MM.1S (cell line): ENCODE results near the gene DAZAP1.

ENCODE experiments used
- DNase-seq: peaks from one replicate; pipeline ENCODE4 v3.0.0-alpha.2; 2015
- H2AFZ ChIP-seq: fragments of 300-600 bp; sonication (generic); 2 replicates; pipeline ENCODE4 v1.6.0; 2016; ENCODE audit warnings: antibody characterized with exemption, low read length
- H3F3A ChIP-seq: fragments of 300-600 bp; sonication (generic); 2 replicates; pipeline ENCODE4 v1.6.1; 2016; ENCODE audit warnings: mild to moderate bottlenecking, antibody characterized with exemption, low read length, moderate library complexity, mixed read lengths; ENCODE audit not compliant: insufficient read depth
- H3K27ac ChIP-seq: fragments of 300-600 bp; sonication (generic); 2 replicates; pipeline ENCODE4 v1.5.1; 2016; ENCODE audit warnings: mild to moderate bottlenecking, low read length
- H3K27me3 ChIP-seq: fragments of 300-600 bp; sonication (generic); replicated peaks from 2 replicates; pipeline ENCODE4 v1.6.0; 2016; ENCODE audit warnings: low read length; ENCODE audit not compliant: insufficient read depth
- H3K36me3 ChIP-seq: fragments of 300-600 bp; sonication (generic); replicated peaks from 2 replicates; pipeline ENCODE4 v1.6.1; 2016; ENCODE audit warnings: mild to moderate bottlenecking, low read length, mixed read lengths; ENCODE audit not compliant: insufficient read depth
- H3K4me1 ChIP-seq: fragments of 300-600 bp; sonication (generic); 2 replicates; pipeline ENCODE4 v1.6.1; 2016; ENCODE audit warnings: low read length, mixed read lengths
- H3K4me2 ChIP-seq: fragments of 300-600 bp; sonication (generic); 2 replicates; pipeline ENCODE4 v1.6.0; 2016; ENCODE audit warnings: low read depth, low read length
- H3K4me3 ChIP-seq: fragments of 300-600 bp; sonication (generic); 2 replicates; pipeline ENCODE4 v1.5.1; 2016; ENCODE audit warnings: low read length, mixed read lengths
- H3K79me2 ChIP-seq: fragments of 300-600 bp; sonication (generic); 2 replicates; pipeline ENCODE4 v1.6.1; 2016; ENCODE audit warnings: mixed run types, low read length, mixed read lengths
- H3K9ac ChIP-seq: fragments of 300-600 bp; sonication (generic); 2 replicates; pipeline ENCODE4 v1.6.1; 2016; ENCODE audit warnings: low read length, mixed read lengths
- H3K9me2 ChIP-seq: fragments of 300-600 bp; sonication (generic); replicated peaks from 2 replicates; pipeline ENCODE4 v1.6.1; 2016; ENCODE audit warnings: mild to moderate bottlenecking, low read length, mixed read lengths; ENCODE audit not compliant: insufficient read depth
- H3K9me3 ChIP-seq: fragments of 300-600 bp; sonication (generic); replicated peaks from 2 replicates; pipeline ENCODE4 v1.6.1; 2016; ENCODE audit warnings: mild to moderate bottlenecking, low read length, mixed read lengths; ENCODE audit not compliant: insufficient read depth
- H4K20me1 ChIP-seq: fragments of 300-600 bp; sonication (generic); 2 replicates; pipeline ENCODE4 v1.6.1; 2016; ENCODE audit warnings: mild to moderate bottlenecking, low read length, moderate library complexity, mixed read lengths; ENCODE audit not compliant: insufficient read depth
- CTCF ChIP-seq: fragments of 300-600 bp; sonication (generic); IDR thresholded peaks from 2 replicates; pipeline ENCODE4 v1.5.1; 2016; ENCODE audit warnings: antibody characterized with exemption, low read length, mixed read lengths
- EZH2 ChIP-seq: fragments of 300-600 bp; sonication (generic); optimal IDR thresholded peaks from 2 replicates; pipeline ENCODE3; 2017; ENCODE audit warnings: low read depth, mild to moderate bottlenecking, antibody characterized with exemption, low read length, mixed read lengths
- EZH2phosphoT487 ChIP-seq: fragments of 300-600 bp; sonication (generic); IDR thresholded peaks from 2 replicates; pipeline ENCODE4 v1.6.1; 2018; ENCODE audit warnings: antibody characterized with exemption, low read length

Gene DAZAP1

GRCh38 chr19:1470055-1470304, 62.6 kb downstream of the DAZAP1 start:
- Histone ChIP-seq H3K9ac (no peak overlapping the region), H3K4me1 (peaks cover 14% of the 10 kb centered on the region; the same call in 1 of the 2 replicates), H2AFZ (no peak overlapping the region), H3K79me2 (0 out of 2 replicates have a peak, but pooled peaks cover under 1% of the 10 kb centered on the region), H4K20me1 (peaks cover 14% of the 10 kb centered on the region), H3K9me3 (no peaks in the 10 kb centered on the region), H3K27ac (no peak overlapping the region), H3F3A (peaks cover 9% of the 10 kb centered on the region; the same call in 1 of the 2 replicates), H3K9me2 (no peaks in the 10 kb centered on the region), H3K4me2 (peak overlapping the region; percentile 65; the same call in 1 of the 2 replicates), H3K27me3 (peaks cover 40% of the 10 kb centered on the region), H3K36me3 (no peaks in the 10 kb centered on the region), H3K4me3 (peak overlapping the region; percentile 39; the same call in 1 of the 2 replicates)
- no peak for DNase-seq
- TF ChIP-seq EZH2phosphoT487 (no peak), EZH2 (no peak), CTCF (no peak)

GRCh38 chr19:1470305-1471009, 63.1 kb downstream of the DAZAP1 start:
- H3K79me2 ChIP-seq, result peaks cover 6% of the 10 kb centered on the region; the same call in 1 of the 2 replicates
- no peak overlapping the region for H3K9ac ChIP-seq
- H3K4me2 ChIP-seq, result peak overlapping the region; percentile 65
- H3K36me3 ChIP-seq, result no peaks in the 10 kb centered on the region
- peak; percentile 70 for DNase-seq
- no peak overlapping the region for H2AFZ ChIP-seq
- H3F3A ChIP-seq, result peaks cover 9% of the 10 kb centered on the region; the same call in 1 of the 2 replicates
- H3K27ac ChIP-seq, result no peak overlapping the region
- H3K4me3 ChIP-seq, result peak overlapping the region; percentile 39; the same call in 1 of the 2 replicates
- TF ChIP-seq EZH2phosphoT487 (no peak), CTCF (no peak), EZH2 (no peak)
- H4K20me1 ChIP-seq, result peaks cover 14% of the 10 kb centered on the region
- H3K27me3 ChIP-seq, result peaks cover 40% of the 10 kb centered on the region
- peaks cover 14% of the 10 kb centered on the region; the same call in 1 of the 2 replicates for H3K4me1 ChIP-seq
- no peaks in the 10 kb centered on the region for H3K9me2 ChIP-seq
- H3K9me3 ChIP-seq, result no peaks in the 10 kb centered on the region

GRCh38 chr19:1471010-1471514, 63.7 kb downstream of the DAZAP1 start:
- H3F3A ChIP-seq, result peaks cover 9% of the 10 kb centered on the region; the same call in 1 of the 2 replicates

More at GRCh38 chr19:1471010-1471514, 63.7 kb downstream of the DAZAP1 start:
- Histone ChIP-seq H3K4me2 (peak overlapping the region; percentile 65), H3K9ac (no peak overlapping the region), H3K9me2 (no peaks in the 10 kb centered on the region), H3K27ac (no peak overlapping the region), H3K4me3 (peak overlapping the region; percentile 39; the same call in 1 of the 2 replicates), H2AFZ (no peak overlapping the region), H3K9me3 (no peaks in the 10 kb centered on the region), H3K4me1 (peaks cover 14% of the 10 kb centered on the region; the same call in 1 of the 2 replicates), H3K27me3 (peaks cover 40% of the 10 kb centered on the region), H3K36me3 (no peaks in the 10 kb centered on the region), H4K20me1 (peaks cover 14% of the 10 kb centered on the region), H3K79me2 (peaks cover 12% of the 10 kb centered on the region)
- no peak for DNase-seq
- no peak for TF ChIP-seq EZH2
